GM18499 (cell line): Measurements from ENCODE around the gene ORC5.
A peak's percentile ranks its signal among the peaks of the same experiment; 100 is the strongest.
"Not testable (repeated sequence)": the region's sequence is repeated elsewhere in the genome, so short reads cannot be mapped to it uniquely, and the experiment has no call there.

Experiments used
- ATAC-seq: cut with Tn5 transposase; IDR thresholded peaks from one replicate; pipeline ENCODE4 v1.9.1; 2021; ENCODE audit warnings: moderate number of reproducible peaks; ENCODE audit not compliant: insufficient read depth, unreplicated experiment

The ORC5 gene

DNA sequence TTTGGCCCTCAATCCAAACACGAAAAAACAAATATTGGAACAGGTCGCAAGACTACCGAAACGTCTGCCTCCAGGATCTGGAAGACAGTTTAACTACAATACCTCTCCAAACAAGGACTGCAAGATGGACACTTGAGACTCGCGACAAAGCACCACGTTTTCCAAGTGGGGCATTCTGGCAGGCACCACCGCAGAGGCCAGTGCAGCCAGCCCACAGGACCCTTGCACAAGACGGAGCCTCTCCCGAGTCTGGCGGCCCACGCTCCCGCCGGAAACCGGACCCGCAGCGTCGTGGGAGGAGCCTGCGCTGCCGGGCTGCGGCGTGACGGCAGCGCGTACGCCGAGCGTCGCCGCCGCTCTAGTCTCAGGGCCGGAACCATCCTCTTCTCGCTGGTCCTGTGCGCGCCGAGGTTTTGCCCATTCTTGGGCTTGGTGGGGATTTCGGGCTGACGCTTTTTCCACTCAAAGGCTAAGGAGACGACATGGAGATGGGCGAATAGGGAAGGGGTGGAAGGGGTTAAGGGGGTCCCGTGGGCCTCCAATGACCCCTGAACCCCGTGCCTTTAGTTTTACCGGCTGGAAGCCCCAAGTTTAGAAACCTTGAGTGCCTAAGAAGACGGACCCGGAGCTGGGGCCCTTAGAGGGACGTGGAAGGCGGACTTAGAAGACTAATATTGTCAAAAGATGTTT, at the start of gene ORC5:
Gene ORC5 (minus strand): TSS at position 283 of the 690 bp plus-strand sequence. CDS start 109 bp downstream, at position 174.
- ATAC-seq: peak; percentile 92

DNA sequence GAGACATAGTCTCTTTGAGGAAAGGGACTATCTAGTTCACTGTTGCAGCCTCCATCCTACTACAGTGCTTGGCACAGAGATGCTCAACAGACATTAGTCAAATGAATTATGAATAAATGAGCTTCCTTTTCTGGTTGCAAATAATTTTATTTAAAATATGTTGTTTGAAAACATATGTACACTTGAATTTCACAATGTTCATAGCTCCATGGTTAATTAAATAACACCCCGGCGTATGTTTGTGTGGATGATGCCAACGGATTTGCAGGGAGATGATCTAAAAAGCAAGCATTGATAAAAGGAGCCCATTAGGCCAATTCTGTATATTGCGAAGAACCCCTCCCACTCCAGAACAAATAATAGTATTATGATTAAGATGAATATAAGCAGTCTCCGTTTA, 47.8 kb upstream of the ORC5 start:
- ATAC-seq: no peak

DNA sequence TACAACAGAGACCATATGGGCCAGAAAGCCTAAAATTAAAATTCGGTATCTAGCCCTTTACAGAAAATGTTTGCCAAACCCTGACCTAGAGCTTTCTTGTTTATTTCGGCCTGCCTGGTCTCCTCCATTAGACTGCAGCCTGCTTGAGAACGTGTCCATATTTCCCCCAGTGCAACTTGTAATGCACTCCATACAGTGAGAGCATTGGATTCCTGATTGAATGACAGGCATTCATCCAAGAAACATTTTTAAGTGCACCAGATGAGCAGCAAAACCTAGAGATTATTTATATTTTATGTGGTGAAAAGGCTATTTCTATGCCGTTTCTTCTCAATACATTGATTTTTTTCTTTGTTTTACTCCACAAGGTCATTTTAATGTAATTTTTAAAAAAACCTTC, 47.4 kb upstream of the ORC5 start:
- no peak for ATAC-seq

DNA sequence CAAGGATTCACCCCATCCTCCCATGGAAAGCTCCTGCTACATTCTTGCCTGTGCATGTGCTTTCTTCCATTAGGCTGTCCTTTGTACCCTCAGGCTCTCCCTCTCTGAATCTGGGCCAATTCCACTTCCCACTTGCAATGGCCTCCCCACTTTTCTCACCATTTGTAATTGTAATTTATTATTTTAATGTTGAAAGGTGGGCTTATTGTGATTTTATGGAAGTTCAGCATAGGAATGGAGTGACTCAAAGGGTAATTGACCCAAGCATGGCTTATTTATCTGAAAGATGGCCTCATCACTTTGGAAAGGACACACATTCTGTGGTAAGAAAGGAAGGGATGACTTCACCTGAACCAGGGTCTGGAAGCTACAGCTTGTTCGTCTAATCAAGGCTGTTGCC, 46.9 kb upstream of the ORC5 start:
- no peak for ATAC-seq

DNA sequence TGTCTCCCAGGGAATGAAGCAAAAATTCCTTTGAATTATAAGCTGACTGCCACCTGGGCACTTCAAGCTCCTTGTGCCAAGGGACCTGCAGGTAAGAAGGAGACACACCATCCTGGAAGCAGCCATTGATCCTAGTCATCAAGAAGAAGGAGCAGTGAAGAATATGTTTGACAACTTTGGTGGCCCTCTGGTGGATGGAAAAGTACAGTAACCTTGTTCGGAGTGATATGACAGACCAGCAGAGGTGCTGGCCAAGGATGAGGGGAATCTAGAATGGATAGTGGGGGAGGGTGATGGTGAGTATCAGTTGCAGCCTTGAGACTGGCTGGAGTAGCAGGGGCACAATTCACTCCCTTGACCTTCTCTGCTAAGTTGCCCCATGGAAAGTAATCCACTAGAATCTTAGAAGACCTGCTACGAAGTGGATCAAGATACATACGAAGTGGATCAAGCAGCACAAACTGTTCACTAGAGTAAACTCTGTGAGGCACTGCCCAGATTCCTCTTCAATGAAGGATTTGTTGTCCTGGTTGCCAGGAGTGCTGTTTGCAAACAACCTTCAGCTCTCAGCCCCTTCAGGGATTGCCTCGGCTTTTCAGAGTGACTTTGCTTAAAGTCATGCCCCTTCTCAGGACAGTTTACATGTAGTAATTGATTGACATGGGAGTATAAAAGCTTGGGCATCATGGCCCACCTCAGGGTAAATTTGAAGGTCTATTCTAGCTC, 44.8 kb upstream of the ORC5 start:
- no peak for ATAC-seq

DNA sequence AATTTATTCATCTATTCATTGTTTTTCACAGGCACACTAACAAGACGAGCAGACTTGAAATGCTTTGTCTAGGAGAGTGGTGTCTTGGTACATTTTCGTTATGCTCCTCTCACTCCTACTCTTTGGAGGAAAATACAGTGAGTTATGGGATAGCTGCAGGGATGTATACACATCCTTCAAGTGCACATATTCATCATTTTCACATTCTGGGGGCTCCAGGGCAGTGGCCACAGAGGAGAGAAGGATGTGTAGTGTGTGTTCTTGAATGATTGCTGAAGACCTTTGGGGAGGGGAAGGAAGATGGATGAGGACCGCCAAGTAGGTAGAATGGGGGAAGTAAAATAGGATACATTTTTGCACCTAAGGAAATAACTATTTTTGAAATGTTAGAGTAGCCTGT, 34.8 kb upstream of the ORC5 start:
- ATAC-seq: no peak

DNA sequence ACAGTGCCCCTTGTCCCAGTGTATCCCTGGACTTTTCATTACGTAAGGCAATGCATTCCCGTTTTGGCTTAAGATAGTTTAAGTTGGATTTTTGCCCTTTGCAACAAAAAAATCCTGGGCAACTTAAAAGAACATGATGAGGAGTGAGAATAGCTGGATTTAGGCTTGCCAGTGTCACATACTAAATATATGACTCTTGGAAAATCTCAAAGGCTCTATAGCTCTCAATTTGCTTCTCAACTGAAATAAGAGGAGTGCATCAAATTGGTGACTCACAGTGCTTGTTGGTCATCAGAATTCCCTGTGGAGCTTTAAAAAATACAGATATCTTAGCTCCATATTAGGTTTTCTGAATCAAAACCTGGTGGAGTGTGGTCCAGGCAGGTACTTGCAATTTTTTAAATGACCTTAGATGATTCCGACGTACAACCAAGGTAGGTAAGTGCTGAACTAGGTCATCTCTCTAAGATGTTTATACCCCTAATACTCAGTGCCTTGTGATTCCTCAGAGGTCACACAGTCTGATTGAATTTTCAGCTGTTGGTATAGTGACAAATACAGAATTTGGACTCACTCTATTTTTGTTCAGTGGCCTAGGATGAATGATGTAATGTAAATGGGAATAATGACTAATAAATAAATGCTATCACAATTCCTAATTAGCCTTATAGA, 33.9 kb upstream of the ORC5 start:
- no peak for ATAC-seq

DNA sequence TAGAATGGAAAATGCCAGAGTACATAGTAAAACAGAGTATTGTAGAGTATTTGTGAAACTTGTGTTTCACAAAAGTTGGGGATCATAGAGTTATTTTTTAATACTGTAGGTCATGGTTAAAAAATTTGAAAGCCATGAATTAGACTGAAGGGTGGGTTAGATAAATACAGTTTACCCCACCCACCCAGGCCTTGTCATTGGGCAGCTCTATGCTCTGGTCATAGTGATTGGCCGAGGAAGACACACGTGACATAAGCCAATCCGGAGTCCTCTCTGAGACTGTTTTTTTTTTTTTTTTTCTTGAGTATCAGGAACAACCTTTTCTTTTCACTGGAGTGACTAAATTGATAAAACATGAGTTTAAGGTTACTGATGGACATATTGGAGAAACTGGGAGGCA, 33.3 kb upstream of the ORC5 start:
- no peak for ATAC-seq

DNA sequence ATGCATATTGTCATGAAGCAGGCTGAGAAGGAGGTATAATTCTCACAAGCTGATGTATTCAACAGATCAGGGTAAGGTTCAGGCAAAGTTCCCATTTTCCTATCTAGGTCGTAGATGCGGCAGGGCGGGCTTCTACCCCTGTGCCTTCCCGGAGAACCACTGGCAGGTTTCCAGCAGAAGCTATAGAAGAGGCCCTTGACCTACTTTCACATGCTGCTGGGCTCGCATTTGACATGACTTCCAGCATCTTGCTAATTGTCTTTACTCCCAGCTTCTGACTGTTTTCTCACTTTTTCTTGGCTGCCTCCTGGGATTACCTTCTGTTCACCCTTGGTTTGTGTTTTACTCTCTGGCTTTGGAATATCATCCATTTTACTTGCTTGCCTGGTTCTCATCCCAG, 32.6 kb upstream of the ORC5 start:
- ATAC-seq: no peak

DNA sequence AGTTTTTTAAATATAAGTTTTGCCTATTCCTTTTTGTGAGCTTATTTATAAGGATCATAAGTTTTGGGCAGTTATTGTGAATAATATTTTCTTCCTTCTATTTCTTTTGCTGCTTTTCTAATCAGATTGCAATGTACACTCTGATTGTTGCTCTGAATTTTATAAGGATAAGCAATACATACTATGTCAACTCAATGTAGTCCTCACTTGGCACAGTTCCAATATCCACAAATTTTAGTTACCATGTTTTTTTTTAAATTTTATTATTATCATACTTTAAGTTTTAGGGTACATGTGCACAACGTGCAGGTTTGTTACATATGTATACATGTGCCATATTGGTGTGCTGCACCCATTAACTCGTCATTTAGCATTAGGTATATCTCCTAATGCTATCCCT, 27.2 kb upstream of the ORC5 start:
- ATAC-seq: not testable (repeated sequence)

DNA sequence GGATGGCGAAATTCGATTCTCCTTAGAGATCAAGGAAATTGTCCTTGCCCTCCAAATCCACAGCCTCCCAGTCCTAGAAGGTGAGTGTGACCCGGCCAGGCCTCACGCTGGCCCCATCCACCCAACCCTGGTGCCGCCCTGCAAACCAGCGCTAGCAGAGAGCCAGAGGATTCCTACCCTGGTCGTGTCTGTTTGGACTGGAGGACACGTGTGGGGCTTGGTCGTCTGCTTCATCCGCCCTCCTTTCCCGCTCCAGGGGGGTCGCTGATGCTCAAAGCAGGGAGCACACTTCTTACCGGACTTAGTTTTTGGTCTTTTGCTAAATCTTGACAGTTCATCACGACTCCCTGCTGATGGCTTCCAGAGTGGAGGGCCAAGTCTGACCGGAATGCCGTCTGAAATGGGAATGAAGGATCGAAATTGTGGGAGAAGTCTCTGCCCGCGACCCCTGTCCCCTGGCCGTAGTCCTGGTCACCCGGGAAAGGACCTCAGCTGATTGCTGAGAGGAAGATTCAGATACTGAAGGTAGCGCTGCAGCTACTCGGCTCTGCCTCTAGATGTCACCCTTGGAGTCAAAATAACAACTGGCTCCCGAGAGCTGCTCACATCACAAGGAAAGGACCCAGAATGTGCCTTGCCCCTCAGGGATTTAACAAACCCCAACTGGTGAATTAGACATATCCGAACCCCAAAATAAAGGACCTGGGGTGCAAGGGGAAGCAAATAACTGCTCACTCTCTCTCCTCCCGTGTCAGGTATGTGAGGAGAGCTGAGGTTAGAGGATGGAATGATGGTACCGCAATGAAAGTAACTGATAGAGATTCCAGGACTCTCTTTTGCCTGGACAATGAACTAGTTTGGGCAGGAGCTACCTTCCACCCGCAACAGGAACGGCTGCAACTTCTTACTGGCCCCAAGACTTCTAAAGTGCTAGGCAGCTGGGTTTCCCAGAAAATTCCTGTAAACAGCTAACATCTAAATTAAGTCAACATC, 23.5 kb upstream of the ORC5 start:
- peak; percentile 90 for ATAC-seq

DNA sequence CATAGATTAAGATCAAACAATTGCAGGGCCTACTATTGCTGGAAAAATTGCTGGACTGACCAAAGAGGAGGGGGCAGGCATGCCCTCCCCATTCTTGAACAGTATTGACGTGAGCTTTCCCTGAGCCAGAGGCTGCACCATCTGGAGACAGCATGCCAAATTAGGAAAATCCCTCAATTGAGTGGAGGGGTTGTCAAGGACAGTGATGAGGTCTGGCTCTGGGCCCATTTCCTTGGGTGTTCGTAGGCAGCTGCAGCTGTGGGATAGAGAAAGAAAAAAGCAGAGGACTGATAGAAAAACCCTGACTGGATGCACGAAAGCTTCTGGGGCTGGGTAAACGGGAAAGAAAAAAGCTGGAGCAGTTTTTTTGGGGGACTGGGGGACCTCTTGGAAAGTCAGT, 22.8 kb upstream of the ORC5 start:
- no peak for ATAC-seq

DNA sequence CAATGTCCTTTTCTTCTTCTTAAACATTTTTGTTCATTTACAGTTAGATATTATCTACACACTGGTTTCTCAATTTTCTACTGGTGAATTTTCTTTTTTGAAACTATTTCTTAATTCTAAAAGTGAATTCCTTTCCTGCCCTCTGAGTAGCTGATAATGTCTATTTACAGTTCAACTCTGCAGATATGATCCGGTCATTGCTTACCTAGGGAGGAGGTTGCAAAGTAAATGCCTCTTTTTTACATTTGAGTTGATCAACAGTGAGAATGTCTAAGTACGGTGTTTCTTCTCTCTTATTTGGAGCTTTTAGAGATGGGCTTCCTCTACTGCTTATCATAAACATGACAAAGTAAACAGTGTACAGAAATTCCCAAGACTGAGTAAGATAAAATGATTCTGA, 20.6 kb upstream of the ORC5 start:
- no peak for ATAC-seq

DNA sequence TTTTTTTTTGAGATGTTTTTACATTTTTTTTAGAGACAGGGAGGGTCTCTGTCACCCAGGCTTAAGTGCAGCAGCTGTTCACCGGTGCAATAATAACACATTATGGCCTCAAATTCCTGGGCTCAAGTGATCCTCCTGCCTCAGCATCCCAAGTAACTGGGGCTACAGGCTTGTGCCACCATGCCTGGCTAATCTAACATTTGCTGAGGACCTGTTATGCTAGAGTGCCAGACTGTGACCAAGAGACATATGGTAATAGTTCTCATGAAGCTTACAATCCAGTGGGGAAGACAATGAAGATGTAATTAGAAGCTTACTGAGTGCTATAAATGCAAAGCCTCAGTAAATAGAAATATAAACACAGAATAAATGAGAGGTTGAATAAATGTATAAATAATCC, 17.6 kb upstream of the ORC5 start:
- no peak for ATAC-seq

DNA sequence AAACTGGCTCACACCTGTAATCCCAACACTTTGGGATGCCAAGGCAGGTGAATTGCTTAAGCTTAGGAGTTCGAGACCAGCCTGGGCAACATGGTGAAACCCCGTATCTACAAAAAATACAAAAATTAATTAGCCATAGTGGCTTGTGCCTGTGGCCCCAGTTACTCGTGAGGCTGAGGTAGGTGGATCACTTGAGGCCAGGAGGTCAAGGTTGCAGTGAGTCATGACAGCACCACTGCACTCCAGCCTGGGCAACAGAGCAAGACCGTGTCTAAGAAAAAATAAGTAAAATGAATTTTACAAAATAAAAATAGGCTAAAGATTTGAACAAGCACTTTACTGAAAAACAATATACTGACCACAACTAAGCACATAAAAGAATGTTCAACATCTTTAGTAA, 9.8 kb upstream of the ORC5 start:
- no peak for ATAC-seq

DNA sequence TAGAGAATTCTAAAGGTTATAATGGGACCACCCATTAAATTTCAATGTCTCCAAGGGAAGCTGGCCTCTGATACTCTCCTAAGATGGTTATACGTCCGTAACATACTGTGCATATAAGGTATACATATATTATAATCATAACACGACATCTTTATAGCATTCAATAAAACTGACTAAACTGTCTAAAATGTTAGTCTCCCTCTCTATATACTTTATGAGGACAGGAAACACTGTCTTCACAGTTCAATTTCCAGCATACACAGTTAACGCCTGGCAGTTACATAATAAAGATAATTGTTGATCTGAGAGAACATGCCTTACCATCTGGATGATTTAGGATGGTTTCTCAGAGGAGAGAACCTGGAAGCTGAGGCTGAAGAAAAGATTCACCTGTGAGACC, 1.2 kb upstream of the ORC5 start:
- ATAC-seq: no peak

DNA sequence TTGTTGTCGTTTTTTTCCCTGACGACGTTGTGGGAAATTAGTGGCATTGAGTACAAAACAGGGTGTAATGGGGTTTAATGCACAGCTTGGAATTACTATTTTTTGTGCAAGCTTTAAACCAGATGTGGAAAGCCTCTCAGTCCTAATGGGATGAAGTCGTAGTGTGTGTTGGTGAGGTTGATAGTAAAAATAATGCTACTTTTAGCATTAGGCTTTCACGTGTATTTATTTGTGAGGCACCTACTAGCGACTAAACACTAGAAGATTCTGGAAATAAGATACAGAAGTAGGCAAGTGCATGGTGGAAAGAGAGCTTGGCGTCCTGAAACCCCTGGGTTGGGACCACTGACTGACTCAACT, 588 bp upstream of the ORC5 start:
- no peak for ATAC-seq

DNA sequence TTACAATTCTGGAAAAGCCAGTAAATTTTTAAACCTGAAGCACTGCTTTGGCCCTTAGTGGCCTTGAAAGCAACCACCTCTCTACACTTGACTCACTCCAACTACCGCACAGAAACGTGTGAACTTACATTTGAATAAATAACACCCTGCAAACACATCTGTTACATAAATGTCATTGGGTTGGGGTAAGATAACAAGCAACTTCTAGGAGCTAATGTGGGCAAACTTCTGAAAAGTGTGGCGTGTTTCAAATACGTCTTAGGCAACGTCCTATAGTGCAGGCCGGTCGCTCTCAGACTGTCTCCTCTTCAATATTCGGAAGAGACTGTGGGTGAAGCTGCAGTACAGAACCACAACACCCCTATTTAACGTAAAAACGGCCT, 474 bp downstream of the ORC5 start:
- peak; percentile 21 for ATAC-seq

DNA sequence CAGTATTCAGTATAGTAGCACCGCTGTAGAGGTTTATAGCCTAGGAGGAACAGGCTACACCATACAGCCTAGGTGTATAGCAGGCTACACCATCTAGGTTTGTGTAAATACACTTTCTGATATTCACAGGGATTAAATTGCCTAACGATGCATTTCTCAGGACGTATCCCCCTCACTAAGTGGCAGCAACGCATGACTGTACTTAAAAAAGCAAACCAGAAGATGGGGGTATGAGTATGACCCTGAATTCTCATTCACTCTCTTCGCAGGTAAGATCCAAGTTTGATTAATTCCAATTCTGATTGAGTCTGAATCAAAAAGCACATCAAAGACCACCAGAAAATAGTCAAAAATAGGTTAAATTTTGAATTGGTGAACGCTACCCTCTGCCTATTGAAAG, 972 bp downstream of the ORC5 start:
- no peak for ATAC-seq

DNA sequence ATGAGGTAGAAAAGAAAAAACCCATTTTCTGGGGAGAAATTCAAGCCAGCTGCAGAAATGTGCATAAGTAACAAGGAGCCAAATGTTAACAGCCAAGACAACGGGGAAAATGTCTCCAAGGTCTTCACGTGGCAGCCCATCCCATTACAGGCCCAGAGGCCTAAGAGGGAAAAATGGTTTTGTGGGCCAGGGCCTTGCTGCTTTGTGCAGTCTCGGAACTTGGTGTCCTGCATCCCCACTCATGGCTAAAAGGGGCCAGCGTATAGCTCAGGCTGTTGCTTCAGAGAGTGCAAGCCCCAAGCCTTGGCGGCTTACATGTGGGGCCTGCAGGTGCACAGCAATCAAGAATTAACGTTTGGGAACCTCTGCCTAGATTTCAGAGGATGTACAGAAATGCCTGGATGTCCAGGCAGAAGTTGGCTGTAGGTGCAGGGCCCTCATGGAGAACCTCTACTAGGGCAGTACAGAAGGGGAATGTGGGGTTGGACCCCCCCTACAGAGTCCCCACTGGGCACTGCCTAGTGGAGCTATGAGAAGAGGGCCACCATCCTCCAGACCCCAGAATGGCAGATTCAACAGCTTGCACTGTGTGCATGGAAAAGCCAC, 9.0 kb downstream of the ORC5 start:
- no peak for ATAC-seq
